Heart right ventricle (tissue), 16 donors: ENCODE data around the gene SELENOF. TPM values are rescaled to one million over a fixed set of nuclear protein-coding genes. Genes with fewer than 3 reads are reported as not detected.

Source experiments
- ATAC-seq, 8 donors: fragments of 200-7000 bp; cut with Tn5 transposase; one replicate each; pipeline ENCODE4 v1.9.1; 2020; ENCODE audit warnings: mild to moderate bottlenecking in 8 of 8, moderate library complexity in 8 of 8, moderate number of reproducible peaks in 1 of 8
- DNase-seq, 2 donors: peaks; one replicate each; pipeline ENCODE4 v3.0.0-alpha.2; 2020
- H3K27ac ChIP-seq, 10 donors: fragments of 200-600 bp; sonication (generic) in 2 of 10; one replicate each; pipeline versions ENCODE4 v1.5.0 to v1.8.0; 2020 to 2022; ENCODE audit warnings: mild to moderate bottlenecking in 3 of 10
- H3K27me3 ChIP-seq, 7 donors: fragments of 200-600 bp; one replicate each; pipeline ENCODE4 v1.8.0; 2021 to 2022; ENCODE audit warnings: mild to moderate bottlenecking in 2 of 7
- H3K36me3 ChIP-seq, 9 donors: fragments of 200-600 bp; sonication (generic) in 1 of 9; one replicate each; pipeline versions ENCODE4 v1.5.0 to v1.8.0; 2020 to 2022; ENCODE audit warnings: mild to moderate bottlenecking in 2 of 9
- H3K4me1 ChIP-seq, 9 donors: fragments of 200-600 bp; sonication (generic) in 1 of 9; one replicate each; pipeline versions ENCODE4 v1.5.0 to v1.8.0; 2020 to 2022; ENCODE audit warnings: mild to moderate bottlenecking in 4 of 9
- H3K4me3 ChIP-seq, 10 donors: fragments of 200-600 bp; sonication (generic) in 2 of 10; one replicate each; pipeline versions ENCODE4 v1.5.0 to v1.8.0; 2020 to 2022; ENCODE audit warnings: mild to moderate bottlenecking in 7 of 10, moderate library complexity in 2 of 10
- H3K9me3 ChIP-seq, 11 donors: fragments of 200-600 bp in 10 of 11; sonication (generic) in 2 of 11; one replicate each; pipeline versions ENCODE4 v1.5.0 to v1.8.0; 2013 to 2022; ENCODE audit warnings: mild to moderate bottlenecking in 2 of 11, control low read depth in 1 of 11, moderate library complexity in 1 of 11
- CTCF ChIP-seq, 9 donors: fragments of 200-600 bp; sonication (generic) in 2 of 9; IDR thresholded peaks; one replicate each; pipeline versions ENCODE4 v1.5.0 to v1.8.0; 2021 to 2022; ENCODE audit warnings: antibody characterized with exemption in 9 of 9, mild to moderate bottlenecking in 5 of 9, moderate library complexity in 1 of 9
- WGBS, 2 donors: extraction: QIAGEN DNeasy Blood & Tissue Kit; methylation state at CpG; one replicate each; pipeline ENCODE4 v1.1.7; 2013; ENCODE audit warnings: inconsistent platforms in 1 of 2; 5-methylcytosine and 5-hydroxymethylcytosine counted together
- intact Hi-C, 10 donors: fragments of 100-400 bp; cut with DNase I; formaldehyde crosslinking; loops; one replicate each; pipeline versions ENCODE4 v1.11.1 to v1.14.2; 2022
- polyA plus RNA-seq, 2 donors: library from polyadenylated mRNA; stranded (reverse); fragments of 200-250 nt; gene quantifications; one replicate each; pipeline ENCODE4 v1.2.3, GENCODE V29; 2013
- total RNA-seq, 10 donors: library from RNA; stranded (reverse); fragmentation: NEBNext Ultra II Directional in 3 of 10; extraction: Animal tissue kit (Norgen Biotek cat#: 25700) in 3 of 10; gene quantifications; one replicate each; pipeline versions ENCODE4 v1.2.1 to v1.2.4, GENCODE V29; 2021 to 2023
- donor health status: Arrhythmogenic right ventricular cardiomyopathy.
- donor health status: ischemic (EF 13 %, LVEDD 7.1; RV severe dilation, severe dysfunction).
- donor health status: healthy with polysubstance abuse.
- donor health status: DM: no; HTN: yes; CAD: no.
- donor health status: DM: no; HTN: no; CAD: no.
- donor health status: ischemic (EF 25% LVEDD 6.9; RV normal size, moderate dysfunction).
- donor health status: ischemic (EF 25% LVEDD 5.7; RV mildly dilated, moderate dysfunction).
- donor health status: healthy.
- donor health status: DM: yes; HTN: yes; CAD: no.
- donor health status: Ischemic cardiomyopathy.
- donor health status: ischemic (EF 35%, LVEDD 5.7; RV mildly dilated, moderate dysfunction).
- donor health status: nonischemic (EF 11% LVEDD 7.7; RV severe dilation, severe dysfunction).
- donor health status: DM: yes; HTN: yes; CAD: no.
- donor health status: PGD.
- donor health status: ischemic (EF 29% LVEDD 5.4; RV normal size, mild dysfunction).
- donor health status: nonischemic (EF 23%, LVEDD 6.1; RV moderate dilation, normal function).

SELENOF gene
- total and polyA plus RNA-seq, 12 donors, result 48.2 to 104 (median 73.4) TPM

- Histone ChIP-seq H3K27me3 (no peaks in the 10 kb centered on the region), H3K9me3 (peaks cover 0 to 47% (median 6%) of the 10 kb centered on the region in 11 donors), H3K27ac (no peak overlapping the region), H3K4me3 (no peak overlapping the region), H3K4me1 (peaks cover 0 to 10% (median 0%) of the 10 kb centered on the region in 9 donors), H3K36me3 (no peaks in the 10 kb centered on the region)
- 98 to 99% methylated on average over 8 of the region's 8 CpGs for WGBS, 2 donors
- no peak for ATAC-seq
- intact Hi-C loops, result no loop called here
- DNase-seq, result no peak
- no peak for TF ChIP-seq CTCF (IDR thresholded peaks at IDR 0.05)
Measured at GRCh38 chr1:86924324-86924960, 10.5 kb upstream of the SELENOF start.

GRCh38 chr1:86922445-86922844 is 8.5 kb upstream of the SELENOF start:
- 94 to 98% methylated on average over 1 of the region's 1 CpG for WGBS, 2 donors
- Histone ChIP-seq H3K4me3 (no peak overlapping the region), H3K36me3 (no peaks in the 10 kb centered on the region), H3K27ac (no peak overlapping the region), H3K9me3 (peaks cover 0 to 47% (median 6%) of the 10 kb centered on the region in 11 donors), H3K4me1 (no peaks in the 10 kb centered on the region), H3K27me3 (no peaks in the 10 kb centered on the region)
- intact Hi-C loops, result no loop called here
- TF ChIP-seq CTCF (IDR thresholded peaks at IDR 0.05), result no peak
- no peak for DNase-seq
- ATAC-seq, result no peak

GRCh38 chr1:86916752-86917151 is 2.8 kb upstream of the SELENOF start:
- intact Hi-C loops, result loop anchor here in 4 of 10 donors (5.0 to 10.0 kb wide), 4 partner anchors 51 to 522 kb away; partner anchors contain the start of genes SH3GLB1 (in 3 of the 4) and ODF2L (in 1 of the 4)
- Histone ChIP-seq H3K4me1 (peaks cover 0 to 31% (median 25%) of the 10 kb centered on the region in 9 donors), H3K4me3 (no peak overlapping the region), H3K27ac (no peak overlapping the region), H3K9me3 (peaks cover 0 to 7% (median 0%) of the 10 kb centered on the region in 11 donors), H3K27me3 (no peaks in the 10 kb centered on the region), H3K36me3 (no peaks in the 10 kb centered on the region)
- TF ChIP-seq CTCF (IDR thresholded peaks at IDR 0.05), result no peak
- DNase-seq (no peak), ATAC-seq (no peak)
- 91 to 93% methylated on average over 1 of the region's 1 CpG for WGBS, 2 donors

GRCh38 chr1:86915737-86916235 is 1.9 kb upstream of the SELENOF start:
- DNase-seq (no peak), ATAC-seq (no peak)
- 2 to 8% methylated on average over 14 of the region's 14 CpGs for WGBS, 2 donors
- H3K9me3 ChIP-seq, result no peaks in the 10 kb centered on the region
- no peak for TF ChIP-seq CTCF (IDR thresholded peaks at IDR 0.05)
- peaks cover 0 to 41% (median 30%) of the 10 kb centered on the region in 9 donors for H3K4me1 ChIP-seq
- no peaks in the 10 kb centered on the region for H3K36me3 ChIP-seq
- H3K4me3 ChIP-seq, result peak overlapping the region; percentile 67 to 94 (median 91)
- H3K27me3 ChIP-seq, result no peaks in the 10 kb centered on the region
- H3K27ac ChIP-seq, result peak overlapping the region in 9 of 10 donors; percentile 76 to 97 (median 89)
- intact Hi-C loops, result loop anchor here in 4 of 10 donors (5.0 to 10.0 kb wide), 4 partner anchors 52 to 521 kb away; partner anchors contain the start of genes SH3GLB1 (in 3 of the 4) and ODF2L (in 1 of the 4)
